Measurements from ENCODE around the gene ZNF750. TPM values are rescaled to one million over a fixed set of nuclear protein-coding genes. Genes with fewer than 3 reads are reported as not detected.
"Not testable (repeated sequence)": the region's sequence is repeated elsewhere in the genome, so short reads cannot be mapped to it uniquely, and the experiment has no call there.

Gene ZNF750
- total RNA-seq, 1 donor from 2014 or later: under 0.01 TPM

DNA sequence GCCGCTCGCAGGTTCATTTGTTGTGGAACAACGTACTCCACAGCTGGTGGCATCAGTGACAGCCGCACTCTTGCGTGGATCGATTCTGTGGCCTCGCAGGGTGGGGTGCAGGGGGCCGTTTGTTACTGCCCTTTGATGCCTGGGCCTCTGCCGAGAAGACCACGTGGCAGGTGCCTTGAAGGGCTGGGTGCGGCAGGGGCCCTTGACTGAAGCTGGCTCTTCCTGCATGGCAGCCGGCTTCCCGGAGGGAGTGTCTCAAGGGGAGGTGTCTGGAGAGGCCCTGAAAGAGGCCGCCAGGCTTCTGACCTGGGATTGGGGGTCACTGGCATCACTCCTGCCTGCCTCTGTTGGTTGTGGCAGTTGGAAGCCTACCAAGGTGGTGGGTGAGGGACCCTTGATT, 44.2 kb downstream of the ZNF750 start:
- DNase-seq (ENCODE audit: low read depth in 2 of 2): no peak

GRCh38 chr17:82794781-82795482, 44.9 kb downstream of the ZNF750 start:
- DNase-seq (ENCODE audit: low read depth in 2 of 2): peak in 1 of 2 donors; percentile 72

- no peak for DNase-seq (ENCODE audit: low read depth in 2 of 2)
Measured at GRCh38 chr17:82793974-82794630, 45.7 kb downstream of the ZNF750 start.

DNA sequence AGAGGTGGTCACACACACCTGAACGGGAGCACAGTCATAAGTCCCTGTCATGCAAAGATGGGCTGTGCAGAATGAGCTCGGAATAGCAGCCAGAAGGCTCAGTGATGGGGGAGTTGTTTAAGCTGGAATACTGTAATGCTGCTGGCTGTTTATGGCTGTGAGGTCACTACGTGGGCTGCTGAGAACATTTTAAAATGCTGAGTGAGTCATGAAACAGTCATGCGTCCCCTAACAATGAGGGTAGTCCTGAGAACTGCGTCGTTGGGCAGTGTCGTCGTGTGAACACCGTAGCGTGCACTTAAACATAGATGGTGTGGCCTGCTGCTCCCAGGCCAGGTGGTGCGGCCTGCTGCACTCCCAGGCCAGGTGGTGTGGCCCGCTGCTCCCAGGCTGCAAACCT, 48.3 kb downstream of the ZNF750 start:
- DNase-seq (ENCODE audit: low read depth in 2 of 2): peak; percentile 60 to 88

- no peak for DNase-seq (ENCODE audit: low read depth in 2 of 2)
Measured at GRCh38 chr17:82790391-82790790, 49.4 kb downstream of the ZNF750 start.

GRCh38 chr17:82789806-82790205, 50.0 kb downstream of the ZNF750 start:
- DNase-seq (ENCODE audit: low read depth in 2 of 2): no peak

DNA sequence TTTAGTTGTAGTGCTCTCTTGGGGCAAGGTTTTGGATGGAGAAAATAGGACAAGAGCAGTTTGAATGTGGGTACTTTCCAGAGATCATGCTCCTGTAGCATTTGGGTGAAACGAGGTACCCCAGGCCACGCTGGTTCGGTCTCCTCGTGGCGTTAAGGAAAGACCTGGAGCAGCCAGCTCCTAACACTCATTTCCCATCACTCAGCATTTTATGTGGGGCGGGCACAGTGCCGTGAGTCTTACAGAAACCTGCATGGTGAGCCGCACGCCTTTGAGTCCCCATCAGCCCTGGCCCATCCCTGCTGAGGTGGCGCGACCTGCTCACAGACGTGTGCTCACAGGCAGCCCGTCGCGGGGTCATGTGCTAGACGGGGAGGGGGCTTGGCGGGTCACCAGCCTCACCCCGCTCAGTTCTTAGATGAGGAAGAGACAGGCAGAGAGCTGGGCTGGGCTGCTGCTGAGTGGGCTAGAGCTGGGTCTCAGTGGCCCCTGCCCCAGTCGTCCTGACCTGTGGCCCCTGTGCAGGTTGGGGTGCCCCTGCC, 50.7 kb downstream of the ZNF750 start:
- DNase-seq (ENCODE audit: low read depth in 2 of 2): no peak

DNA sequence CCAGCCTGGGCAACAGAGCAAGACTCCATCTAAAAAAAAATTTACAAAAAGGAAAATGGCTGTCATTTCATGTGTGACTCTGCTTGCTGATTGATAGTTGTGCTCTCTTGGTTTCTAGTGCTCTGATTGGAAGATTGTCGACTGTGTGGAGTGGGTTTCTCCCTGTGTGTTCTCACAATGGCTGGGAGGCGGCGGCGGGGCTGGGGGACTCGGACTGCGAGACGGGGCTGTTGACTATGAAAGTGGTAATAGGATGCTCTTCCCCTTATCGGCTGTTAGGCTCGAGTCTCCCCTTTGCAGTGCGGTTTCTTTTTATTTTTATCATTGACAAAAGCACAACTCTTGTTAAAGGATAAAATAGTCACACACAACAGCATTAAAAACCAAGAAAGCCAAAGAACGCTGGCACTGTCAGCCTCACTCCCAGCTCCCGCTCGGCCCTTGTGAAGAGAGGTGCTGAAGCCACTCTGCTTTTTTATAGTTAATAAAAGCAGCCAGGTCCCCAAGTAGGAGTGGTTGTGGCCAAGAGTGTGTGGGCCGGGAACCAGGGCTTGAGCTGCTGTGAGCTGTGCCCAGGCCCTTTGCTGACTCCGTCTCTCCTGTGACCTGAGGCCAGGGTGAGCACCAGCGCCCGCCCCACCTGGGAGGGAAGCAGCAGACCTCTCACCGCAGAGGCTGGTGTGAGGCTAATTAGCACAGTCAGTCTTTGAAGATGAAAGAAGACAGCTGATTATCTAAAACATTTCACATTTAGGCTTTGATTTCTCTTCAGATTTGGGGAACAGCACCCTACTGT, 51.4 kb downstream of the ZNF750 start:
- DNase-seq (ENCODE audit: low read depth in 2 of 2): no peak

DNA sequence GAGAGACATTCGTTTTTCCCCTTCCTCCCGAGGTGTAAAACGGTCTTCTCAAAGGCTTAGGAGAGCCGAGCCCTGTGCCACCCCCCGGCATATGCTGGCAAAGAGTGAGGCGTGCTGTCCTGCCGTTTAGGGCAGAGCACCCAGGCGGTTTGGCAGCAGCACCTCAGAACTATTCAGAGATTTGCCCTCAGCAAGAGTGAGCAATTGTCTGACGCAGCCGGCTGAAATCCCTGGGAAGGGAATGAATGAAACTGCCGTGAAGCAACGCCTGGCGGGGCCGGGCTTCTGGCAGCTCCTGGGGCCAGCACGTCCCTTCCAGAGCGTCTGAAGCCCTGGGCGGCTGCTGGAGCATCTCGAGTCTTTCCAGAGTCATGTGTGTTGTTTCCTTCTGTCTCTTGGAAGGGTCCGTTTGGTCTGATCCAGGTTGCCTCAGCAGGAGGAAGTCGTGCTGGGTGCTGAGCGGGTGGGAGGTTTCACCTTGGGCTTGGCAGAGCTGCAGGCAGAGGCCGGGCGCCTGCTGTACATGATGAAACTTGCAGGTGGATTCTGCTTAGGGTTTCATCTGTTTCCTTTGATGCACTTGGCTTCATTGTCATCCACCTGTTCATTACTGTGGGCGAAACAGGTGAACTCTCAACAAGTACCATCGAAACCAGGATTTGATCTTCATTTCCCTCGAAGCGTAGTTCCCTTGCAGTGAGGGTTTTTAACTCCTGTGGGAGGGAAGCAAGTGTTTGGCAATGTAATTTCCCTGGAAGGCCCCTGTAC, 52.6 kb downstream of the ZNF750 start:
- no peak for DNase-seq (ENCODE audit: low read depth in 2 of 2)

DNA sequence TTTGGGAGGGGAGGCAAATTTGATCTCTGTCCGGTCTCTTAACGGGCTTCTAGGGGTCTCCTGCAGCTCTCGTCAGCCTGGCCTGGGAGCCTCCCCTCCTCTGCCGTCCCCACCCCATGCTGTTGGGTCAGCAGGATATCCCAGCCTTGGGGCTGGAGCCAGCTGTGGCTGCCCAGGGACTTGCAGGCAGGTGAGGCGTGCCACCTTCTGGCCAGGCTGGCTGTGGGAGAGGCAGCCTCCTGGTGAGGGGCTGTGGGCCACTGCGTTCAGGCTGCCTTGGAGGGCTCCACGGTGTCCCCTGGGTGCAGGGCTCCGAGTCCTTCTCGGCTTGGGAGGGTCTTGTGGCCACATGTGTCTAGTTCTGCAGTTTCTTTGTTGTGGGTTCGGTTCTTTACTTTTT, 53.4 kb downstream of the ZNF750 start:
- DNase-seq (ENCODE audit: low read depth in 2 of 2): no peak

DNA sequence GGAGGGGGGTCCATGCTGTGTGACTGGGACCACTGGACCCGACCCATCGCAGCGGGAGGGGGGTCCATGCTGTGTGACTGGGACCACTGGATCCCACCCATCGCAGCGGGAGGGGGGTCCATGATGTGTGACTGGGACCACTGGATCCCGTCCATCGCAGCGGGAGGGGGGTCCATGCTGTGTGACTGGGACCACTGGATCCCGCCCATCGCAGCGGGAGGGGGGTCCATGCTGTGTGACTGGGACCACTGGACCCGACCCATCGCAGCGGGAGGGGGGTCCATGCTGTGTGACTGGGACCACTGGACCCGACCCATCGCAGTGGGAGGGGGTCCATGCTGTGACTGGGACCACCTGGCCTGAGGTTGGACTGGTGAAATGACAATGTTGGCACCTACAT, 54.2 kb downstream of the ZNF750 start:
- not testable (repeated sequence) for DNase-seq (ENCODE audit: low read depth in 2 of 2)

GRCh38 chr17:82783498-82783897, 56.3 kb downstream of the ZNF750 start:
- DNase-seq (ENCODE audit: low read depth in 2 of 2): no peak

DNA sequence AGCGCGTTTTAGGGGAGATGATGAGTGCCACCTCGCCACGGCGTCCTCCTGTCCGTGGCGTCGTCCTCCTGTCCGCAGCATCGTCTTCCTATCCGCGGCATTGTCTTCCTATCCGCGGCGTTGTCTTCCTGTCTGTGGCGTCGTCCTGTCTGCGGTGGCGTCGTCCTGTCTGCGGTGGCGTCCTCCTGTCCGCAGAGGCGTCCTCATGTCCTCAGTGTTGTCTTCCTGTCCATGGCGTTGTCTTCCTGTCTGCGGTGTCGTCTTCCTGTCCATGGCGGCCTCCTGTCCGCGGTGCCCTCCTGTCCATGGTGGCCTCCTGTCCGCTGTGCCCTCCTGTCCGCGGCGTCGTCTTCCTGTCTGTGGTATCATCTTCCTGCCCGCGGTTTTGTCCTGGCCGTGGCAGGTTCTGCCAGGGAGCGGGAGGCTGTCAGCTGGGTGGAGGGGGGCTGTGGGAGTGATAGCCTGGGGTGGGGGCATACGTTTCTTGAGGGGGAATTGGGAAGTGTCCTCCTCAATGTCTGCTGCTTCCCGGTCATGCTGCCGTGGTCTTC, 57.1 kb downstream of the ZNF750 start:
- peak; percentile 36 to 68 for DNase-seq (ENCODE audit: low read depth in 2 of 2)

GRCh38 chr17:82781894-82782274, 57.9 kb downstream of the ZNF750 start:
- DNase-seq (ENCODE audit: low read depth in 2 of 2): peak; percentile 82 to 89

DNA sequence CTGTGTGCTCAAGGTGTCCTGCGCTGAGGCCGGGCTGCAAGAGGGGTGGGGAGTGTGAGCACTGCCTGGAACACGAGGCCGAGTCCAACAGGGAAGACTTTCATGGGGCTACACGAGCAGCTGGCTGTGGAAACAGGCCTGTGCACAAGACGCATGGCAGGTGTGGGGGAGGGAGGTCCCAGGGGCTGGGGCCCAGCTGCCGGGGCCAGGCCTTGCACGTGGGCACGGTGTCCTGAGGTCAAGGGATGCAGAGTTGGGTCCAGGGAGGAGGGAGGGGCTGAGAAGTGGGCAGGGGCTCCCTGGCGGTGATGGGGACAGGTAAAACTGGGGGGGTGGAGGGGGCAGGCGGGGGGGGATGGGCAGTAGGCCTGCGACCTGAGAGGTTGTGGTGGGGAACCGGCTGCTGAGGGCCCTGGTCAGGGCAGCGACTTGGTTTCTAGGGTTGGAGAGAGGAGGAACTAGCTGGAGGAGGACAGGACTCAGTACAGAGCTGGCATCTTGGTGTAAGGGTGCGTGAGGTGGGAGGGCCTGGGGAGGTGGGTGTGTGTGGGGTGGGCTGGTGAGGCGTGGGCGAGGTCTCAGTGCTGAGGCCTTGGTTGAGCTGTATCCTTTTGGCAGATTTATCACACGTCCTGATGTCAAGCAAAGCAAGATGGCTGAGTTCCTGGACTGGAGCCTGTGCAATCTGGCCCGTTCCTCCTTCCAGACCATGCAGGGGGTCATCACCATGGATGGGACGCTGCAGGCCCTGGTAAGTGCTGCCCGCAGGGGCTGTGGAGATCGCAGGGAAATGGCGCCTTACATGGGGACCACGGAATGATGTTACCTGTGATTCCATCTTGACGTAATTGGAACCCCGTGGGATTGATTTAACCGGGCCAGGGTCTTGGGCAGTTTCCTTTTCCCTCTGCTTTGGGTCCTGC, 58.6 kb downstream of the ZNF750 start:
- no peak for DNase-seq (ENCODE audit: low read depth in 2 of 2)

DNA sequence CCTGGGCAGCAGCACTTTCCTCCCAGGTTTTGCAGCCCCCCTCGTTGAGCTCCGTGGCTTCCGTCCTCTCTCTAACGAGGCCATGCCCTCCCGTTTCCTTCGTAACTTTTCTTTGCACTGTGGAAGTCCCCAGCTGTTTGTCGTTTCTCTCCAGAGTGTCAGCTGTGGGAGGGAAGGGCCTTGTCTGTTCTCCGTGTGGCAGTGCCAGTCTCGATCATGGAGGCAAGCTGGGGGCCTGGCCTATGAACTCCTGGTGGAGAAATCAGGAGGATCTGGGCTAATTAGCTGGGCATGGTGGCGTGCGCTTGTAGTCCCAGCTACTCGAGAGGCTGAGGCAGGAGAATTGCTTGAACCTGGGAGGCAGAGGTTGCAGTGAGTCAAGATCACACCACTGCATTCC, 59.6 kb downstream of the ZNF750 start:
- DNase-seq (ENCODE audit: low read depth in 2 of 2): no peak

DNA sequence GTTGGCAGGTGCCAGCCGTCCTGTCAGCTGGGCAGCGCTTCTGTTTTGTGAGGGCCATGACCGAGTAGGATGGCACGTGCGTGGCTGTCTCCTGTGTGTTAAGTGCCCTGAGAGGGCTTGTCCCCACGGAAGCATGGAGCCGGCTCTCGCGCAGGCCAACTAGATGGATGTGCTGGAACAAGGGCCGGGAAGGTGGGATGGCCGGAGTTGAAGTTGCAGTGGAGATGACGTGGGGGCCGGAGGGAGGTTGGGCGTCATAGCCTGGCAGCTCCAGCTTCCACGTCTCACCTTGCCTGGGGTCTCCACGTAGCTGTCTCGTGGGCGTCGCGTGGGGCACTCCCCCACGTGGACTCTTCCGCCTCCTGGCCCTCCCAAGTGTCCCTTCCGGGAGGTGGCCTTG, 60.3 kb downstream of the ZNF750 start:
- no peak for DNase-seq (ENCODE audit: low read depth in 2 of 2)
